ENCODE data around the gene MRPL9. TPM values are rescaled to one million over a fixed set of nuclear protein-coding genes. Genes with fewer than 3 reads are reported as not detected.
"Not testable (repeated sequence)": the region's sequence is repeated elsewhere in the genome, so short reads cannot be mapped to it uniquely, and the experiment has no call there.

MRPL9 gene
- total and polyA plus RNA-seq, 2 donors (not counting 1 experiment from before 2014, with no cell fraction given), result 65.5 to 84.6 TPM

DNA sequence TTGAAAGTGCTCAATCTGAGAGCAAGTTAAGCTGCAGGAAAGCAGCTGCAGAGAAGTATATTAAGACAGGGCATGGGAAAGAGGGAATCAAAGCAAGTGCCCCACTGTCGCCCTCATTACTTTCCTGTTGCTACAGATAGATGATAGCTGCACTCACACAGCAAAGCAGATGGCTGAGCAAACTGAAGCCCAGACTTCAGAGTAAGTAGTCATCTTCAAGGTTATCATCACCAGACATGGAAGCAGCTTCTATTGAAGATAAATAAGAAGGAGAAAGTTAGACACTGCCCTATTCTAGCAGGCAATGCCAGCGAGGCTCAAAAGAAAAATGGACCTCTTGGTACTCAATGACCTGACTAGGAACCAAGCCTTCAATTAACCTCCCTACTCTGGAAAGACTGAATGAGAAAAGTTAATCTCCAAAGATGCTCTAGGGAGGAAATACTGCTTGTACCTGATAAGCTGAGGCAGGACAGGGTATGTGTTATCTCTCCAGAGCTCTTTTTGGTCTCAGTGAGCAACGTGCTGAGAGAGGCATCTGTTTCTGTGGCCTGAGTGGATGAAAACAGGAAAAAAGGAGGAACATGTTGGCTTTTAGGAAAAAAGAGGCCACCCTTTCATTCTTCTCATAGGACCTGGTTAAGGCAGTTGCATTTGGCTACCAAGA, 11.1 kb upstream of the MRPL9 start:
- no peak overlapping the region for H3K9ac ChIP-seq (ENCODE audit: low read length)
- H3K9me3 ChIP-seq (ENCODE audit: control extremely low read depth in 1 of 3, control insufficient read depth in 2 of 3, insufficient read depth in 1 of 3, low read length in 2 of 3), result no peaks in the 10 kb centered on the region
- Mint-ChIP-seq H3K9me3 (ENCODE audit: insufficient read depth) (no peaks in the 10 kb centered on the region), H3K4me3 (no peak overlapping the region), H3K4me1 (no peaks in the 10 kb centered on the region), H3K27me3 (no peaks in the 10 kb centered on the region), H3K27ac (no peak overlapping the region)
- no peak overlapping the region for H3K4me2 ChIP-seq (replicated peaks; ENCODE audit: low read depth, low read length, poor library complexity, severe bottlenecking)
- 70% methylated on average over 2 of the region's 3 CpGs for WGBS (ENCODE audit: insufficient coverage)
- TF ChIP-seq, protein P1, sequence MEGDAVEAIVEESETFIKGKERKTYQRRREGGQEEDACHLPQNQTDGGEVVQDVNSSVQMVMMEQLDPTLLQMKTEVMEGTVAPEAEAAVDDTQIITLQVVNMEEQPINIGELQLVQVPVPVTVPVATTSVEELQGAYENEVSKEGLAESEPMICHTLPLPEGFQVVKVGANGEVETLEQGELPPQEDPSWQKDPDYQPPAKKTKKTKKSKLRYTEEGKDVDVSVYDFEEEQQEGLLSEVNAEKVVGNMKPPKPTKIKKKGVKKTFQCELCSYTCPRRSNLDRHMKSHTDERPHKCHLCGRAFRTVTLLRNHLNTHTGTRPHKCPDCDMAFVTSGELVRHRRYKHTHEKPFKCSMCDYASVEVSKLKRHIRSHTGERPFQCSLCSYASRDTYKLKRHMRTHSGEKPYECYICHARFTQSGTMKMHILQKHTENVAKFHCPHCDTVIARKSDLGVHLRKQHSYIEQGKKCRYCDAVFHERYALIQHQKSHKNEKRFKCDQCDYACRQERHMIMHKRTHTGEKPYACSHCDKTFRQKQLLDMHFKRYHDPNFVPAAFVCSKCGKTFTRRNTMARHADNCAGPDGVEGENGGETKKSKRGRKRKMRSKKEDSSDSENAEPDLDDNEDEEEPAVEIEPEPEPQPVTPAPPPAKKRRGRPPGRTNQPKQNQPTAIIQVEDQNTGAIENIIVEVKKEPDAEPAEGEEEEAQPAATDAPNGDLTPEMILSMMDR (IDR thresholded peaks at IDR 0.05), result no peak
- no peak for TF ChIP-seq EZH2 (IDR thresholded peaks at IDR 0.05; ENCODE audit: borderline replicate concordance, insufficient read depth, low read depth, low read length, poor library complexity, severe bottlenecking)
- no peaks in the 10 kb centered on the region for H3K79me2 ChIP-seq (ENCODE audit: control insufficient read depth, insufficient read depth, low read length)
- ChIA-PET CTCF (no interaction called here), POLR2A (no interaction called here)
- H3K27ac ChIP-seq (ENCODE audit: low read length in 2 of 2), result no peak overlapping the region
- no peak overlapping the region for H3K4me3 ChIP-seq (ENCODE audit: control extremely low read depth in 1 of 5, extremely low read depth in 1 of 5, insufficient read depth in 1 of 5, low read depth in 2 of 5, low read length in 4 of 5)
- DNase-seq (no peak), ATAC-seq (ENCODE audit: low read depth) (no peak)
- H2AFZ ChIP-seq (ENCODE audit: insufficient read depth, low read depth, low read length, poor library complexity, severe bottlenecking), result no peak overlapping the region
- no peaks in the 10 kb centered on the region for H3K27me3 ChIP-seq (replicated peaks in 1 of 4; ENCODE audit: control extremely low read depth in 1 of 4, control insufficient read depth in 3 of 4, insufficient read depth in 4 of 4, low read length in 3 of 4)
- no peaks in the 10 kb centered on the region for H4K20me1 ChIP-seq (ENCODE audit: control insufficient read depth, insufficient read depth, low read length, poor library complexity, severe bottlenecking)
- peaks cover 0 to 42% of the 10 kb centered on the region in 2 experiments for H3K36me3 ChIP-seq (replicated peaks in 1 of 2; ENCODE audit: control extremely low read depth in 1 of 2, control insufficient read depth in 1 of 2, extremely low read depth in 1 of 2, insufficient read depth in 2 of 2, low read length in 1 of 2)
- intact Hi-C loops (cut with micrococcal nuclease), result no loop called here
- H3K4me1 ChIP-seq (ENCODE audit: control insufficient read depth in 2 of 2, insufficient read depth in 2 of 2, low read length in 2 of 2), result no peaks in the 10 kb centered on the region

DNA sequence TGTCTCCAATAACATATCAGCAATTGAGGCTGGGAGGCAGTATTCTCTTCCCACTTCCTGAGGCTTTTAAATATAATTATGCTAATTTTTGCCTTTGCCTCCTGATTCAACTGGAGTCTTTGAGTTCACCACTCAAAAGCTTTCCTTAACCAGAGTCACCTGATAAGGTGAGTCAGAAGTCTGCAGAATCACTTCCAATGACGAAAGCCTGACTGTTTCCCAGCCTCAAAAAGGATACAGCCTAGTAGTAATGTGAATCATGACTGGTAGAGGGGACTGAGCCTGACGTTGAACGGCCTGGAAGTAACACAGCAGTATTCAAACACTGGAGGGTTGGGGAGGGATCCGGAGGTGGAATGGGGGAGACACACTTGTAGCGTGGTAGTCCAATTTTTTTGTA, 10.4 kb upstream of the MRPL9 start:
- Mint-ChIP-seq H3K4me1 (no peaks in the 10 kb centered on the region), H3K4me3 (no peak overlapping the region), H3K27me3 (no peaks in the 10 kb centered on the region), H3K9me3 (ENCODE audit: insufficient read depth) (no peaks in the 10 kb centered on the region), H3K27ac (no peak overlapping the region)
- Histone ChIP-seq H3K4me2 (replicated peaks; ENCODE audit: low read depth, low read length, poor library complexity, severe bottlenecking) (no peak overlapping the region), H3K9ac (ENCODE audit: low read length) (no peak overlapping the region), H2AFZ (ENCODE audit: insufficient read depth, low read depth, low read length, poor library complexity, severe bottlenecking) (no peak overlapping the region), H3K4me1 (ENCODE audit: control insufficient read depth in 2 of 2, insufficient read depth in 2 of 2, low read length in 2 of 2) (no peaks in the 10 kb centered on the region), H3K79me2 (ENCODE audit: control insufficient read depth, insufficient read depth, low read length) (no peaks in the 10 kb centered on the region), H4K20me1 (ENCODE audit: control insufficient read depth, insufficient read depth, low read length, poor library complexity, severe bottlenecking) (no peaks in the 10 kb centered on the region), H3K36me3 (replicated peaks in 1 of 2; ENCODE audit: control extremely low read depth in 1 of 2, control insufficient read depth in 1 of 2, extremely low read depth in 1 of 2, insufficient read depth in 2 of 2, low read length in 1 of 2) (peaks cover 0 to 38% of the 10 kb centered on the region in 2 experiments), H3K9me3 (ENCODE audit: control extremely low read depth in 1 of 3, control insufficient read depth in 2 of 3, insufficient read depth in 1 of 3, low read length in 2 of 3) (no peaks in the 10 kb centered on the region), H3K4me3 (ENCODE audit: control extremely low read depth in 1 of 5, extremely low read depth in 1 of 5, insufficient read depth in 1 of 5, low read depth in 2 of 5, low read length in 4 of 5) (no peak overlapping the region), H3K27ac (ENCODE audit: low read length in 2 of 2) (no peak overlapping the region), H3K27me3 (replicated peaks in 1 of 4; ENCODE audit: control extremely low read depth in 1 of 4, control insufficient read depth in 3 of 4, insufficient read depth in 4 of 4, low read length in 3 of 4) (no peaks in the 10 kb centered on the region)
- TF ChIP-seq, protein P1 (IDR thresholded peaks at IDR 0.05), result no peak
- no peak for TF ChIP-seq EZH2 (IDR thresholded peaks at IDR 0.05; ENCODE audit: borderline replicate concordance, insufficient read depth, low read depth, low read length, poor library complexity, severe bottlenecking)
- ATAC-seq (ENCODE audit: low read depth) (no peak), DNase-seq (no peak)
- POLR2A ChIA-PET, result no interaction called here
- CTCF ChIA-PET, result no interaction called here
- intact Hi-C loops (cut with micrococcal nuclease), result no loop called here
- 98% methylated on average over 5 of the region's 5 CpGs for WGBS (ENCODE audit: insufficient coverage)

DNA sequence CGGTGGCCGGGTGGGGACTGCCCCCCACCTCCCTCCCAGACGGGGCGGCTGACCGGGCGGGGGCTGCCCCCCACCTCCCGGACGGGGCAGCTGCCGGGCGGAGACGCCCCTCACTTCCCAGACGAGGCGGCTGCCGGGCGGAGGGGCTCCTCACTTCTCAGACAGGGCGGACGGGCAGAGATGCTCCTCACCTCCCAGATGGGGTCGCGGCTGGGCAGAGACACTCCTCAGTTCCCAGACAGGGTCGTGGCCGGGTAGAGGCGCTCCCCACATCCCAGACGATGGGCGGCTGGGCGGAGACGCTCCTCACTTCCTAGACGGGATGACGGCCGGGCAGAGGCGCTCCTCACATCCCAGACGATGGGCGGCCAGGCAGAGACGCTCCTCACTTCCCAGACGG, 6.0 kb upstream of the MRPL9 start:
- DNase-seq; H3K9me3 Mint-ChIP-seq (ENCODE audit: insufficient read depth); H3K27ac ChIP-seq (ENCODE audit: low read length in 2 of 2); H2AFZ ChIP-seq (ENCODE audit: insufficient read depth, low read depth, low read length, poor library complexity, severe bottlenecking); H3K36me3 ChIP-seq (replicated peaks in 1 of 2; ENCODE audit: control extremely low read depth in 1 of 2, control insufficient read depth in 1 of 2, extremely low read depth in 1 of 2, insufficient read depth in 2 of 2, low read length in 1 of 2); H3K4me1 Mint-ChIP-seq; H3K9ac ChIP-seq (ENCODE audit: low read length); H3K4me2 ChIP-seq (replicated peaks; ENCODE audit: low read depth, low read length, poor library complexity, severe bottlenecking); H3K27me3 Mint-ChIP-seq; H3K79me2 ChIP-seq (ENCODE audit: control insufficient read depth, insufficient read depth, low read length); H3K27me3 ChIP-seq (replicated peaks in 1 of 4; ENCODE audit: control extremely low read depth in 1 of 4, control insufficient read depth in 3 of 4, insufficient read depth in 4 of 4, low read length in 3 of 4); intact Hi-C loops (cut with micrococcal nuclease); H4K20me1 ChIP-seq (ENCODE audit: control insufficient read depth, insufficient read depth, low read length, poor library complexity, severe bottlenecking); H3K4me3 ChIP-seq (ENCODE audit: control extremely low read depth in 1 of 5, extremely low read depth in 1 of 5, insufficient read depth in 1 of 5, low read depth in 2 of 5, low read length in 4 of 5); H3K4me1 ChIP-seq (ENCODE audit: control insufficient read depth in 2 of 2, insufficient read depth in 2 of 2, low read length in 2 of 2); POLR2A ChIA-PET; H3K9me3 ChIP-seq (ENCODE audit: control extremely low read depth in 1 of 3, control insufficient read depth in 2 of 3, insufficient read depth in 1 of 3, low read length in 2 of 3); H3K4me3 Mint-ChIP-seq; H3K27ac Mint-ChIP-seq; CTCF ChIA-PET; ATAC-seq (ENCODE audit: low read depth): not testable (repeated sequence)
- 96% methylated on average over 14 of the region's 34 CpGs for WGBS (ENCODE audit: insufficient coverage)
